A549 treated with GW870086 at 1 μM for 4 hours (cell line): ENCODE data around the gene CCDC54. TPM values are rescaled to one million over a fixed set of nuclear protein-coding genes. Genes with fewer than 3 reads are reported as not detected.

Source experiments
- total RNA-seq: library from RNA; stranded (reverse); fragments of 200-300 nt; extraction: Qiagen RNA extraction; gene quantifications from 5 replicates; pipeline ENCODE4 v1.2.3, GENCODE V29; 2022; ENCODE audit warnings: low read depth

CCDC54 gene
- total RNA-seq, result not detected in 5 replicates

DNA sequence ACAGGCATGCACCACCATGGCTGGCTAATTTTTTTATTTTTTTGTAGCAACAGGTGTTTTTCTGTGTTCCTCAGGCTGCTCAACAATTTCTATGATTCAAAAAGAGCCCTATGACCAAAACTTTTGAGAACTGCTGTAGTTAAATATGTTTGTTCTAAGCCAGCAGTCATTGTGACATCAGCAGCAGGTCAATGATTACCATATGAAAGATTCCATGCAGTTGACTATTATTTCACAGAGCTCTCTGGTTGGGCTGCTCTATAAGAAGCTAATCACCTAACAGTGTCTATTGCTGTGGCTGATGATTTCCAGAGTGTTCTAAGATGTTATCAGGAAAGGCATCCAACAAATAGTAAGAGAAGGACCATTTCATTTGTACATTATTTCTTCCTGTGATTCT, at the start of gene CCDC54:
TSS of gene CCDC54 (plus strand) at position 289 of the 400 bp plus-strand sequence. CDS start 149 bp downstream, outside the sequence.

Other genes starting within 250 kb of the CCDC54 start
- 10.4 to 20.8 TPM (median 16.2 TPM) in 5 replicates for gene BBX, start 145.5 kb downstream of the CCDC54 start, total RNA-seq